ENCODE data around the gene PRKCQ.
"Not testable (repeated sequence)": the region's sequence is repeated elsewhere in the genome, so short reads cannot be mapped to it uniquely, and the experiment has no call there.

The PRKCQ gene

DNA sequence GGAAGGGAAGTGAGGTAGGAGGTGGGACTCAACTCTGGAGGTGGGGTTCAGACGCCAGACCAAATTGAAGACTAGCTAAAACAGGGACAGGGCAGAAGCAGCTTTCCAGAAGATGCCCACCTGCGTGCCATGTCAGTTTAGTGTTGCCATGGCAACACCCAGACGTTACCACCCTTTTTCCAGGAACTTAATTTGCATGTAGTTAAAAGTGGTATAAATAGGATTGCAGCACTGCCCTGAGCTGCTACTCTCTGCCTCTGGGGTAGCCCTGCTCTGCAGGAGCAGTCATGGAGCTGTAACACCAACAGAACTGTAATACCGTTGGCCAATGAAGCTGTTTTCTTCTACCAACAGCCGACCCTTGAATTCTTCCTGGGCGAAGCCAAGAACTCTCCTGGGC, 93.8 kb downstream of the PRKCQ start:
- FAIRE-seq: no peak

GRCh38 chr10:6482737-6483357, 97.2 kb downstream of the PRKCQ start:
- FAIRE-seq: no peak

DNA sequence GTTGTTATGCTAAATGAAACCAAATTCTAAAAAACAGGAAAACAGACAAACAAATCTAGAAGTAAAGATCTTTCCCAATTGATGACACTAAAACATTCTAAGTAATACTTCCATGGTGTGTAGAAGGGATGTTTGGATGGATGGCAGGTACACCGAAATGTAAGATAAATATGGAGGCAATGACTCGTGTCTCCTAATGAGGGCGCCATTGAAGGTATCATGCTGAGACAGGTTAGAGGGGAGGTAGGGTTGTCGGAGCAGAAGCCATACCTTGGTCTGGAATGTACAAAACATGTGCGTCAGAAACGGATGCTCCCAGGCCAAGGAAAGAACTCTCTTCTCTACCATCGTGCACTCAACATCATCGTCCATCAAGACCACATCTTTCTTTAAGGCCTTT, 101.4 kb downstream of the PRKCQ start:
- no peak for FAIRE-seq

DNA sequence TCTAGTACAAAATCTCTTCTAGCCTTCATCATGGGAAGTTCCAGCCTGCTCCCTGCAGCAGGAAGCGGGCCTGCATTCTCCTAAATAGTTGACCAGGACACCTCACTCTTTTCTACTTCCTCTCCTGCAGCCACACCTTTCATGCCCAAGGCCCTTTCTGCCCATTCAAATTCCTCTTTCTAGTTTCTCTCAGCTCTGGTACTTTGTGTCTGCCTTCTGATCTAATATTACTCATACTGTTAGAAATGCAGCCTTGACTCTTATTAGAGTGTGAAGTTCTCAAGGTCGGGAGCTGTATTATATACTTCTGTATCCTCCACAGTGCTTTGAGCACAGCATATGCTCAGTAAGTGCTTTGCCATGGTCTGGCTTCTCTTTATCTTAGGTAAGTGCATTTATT, 103.1 kb downstream of the PRKCQ start:
- FAIRE-seq: no peak

DNA sequence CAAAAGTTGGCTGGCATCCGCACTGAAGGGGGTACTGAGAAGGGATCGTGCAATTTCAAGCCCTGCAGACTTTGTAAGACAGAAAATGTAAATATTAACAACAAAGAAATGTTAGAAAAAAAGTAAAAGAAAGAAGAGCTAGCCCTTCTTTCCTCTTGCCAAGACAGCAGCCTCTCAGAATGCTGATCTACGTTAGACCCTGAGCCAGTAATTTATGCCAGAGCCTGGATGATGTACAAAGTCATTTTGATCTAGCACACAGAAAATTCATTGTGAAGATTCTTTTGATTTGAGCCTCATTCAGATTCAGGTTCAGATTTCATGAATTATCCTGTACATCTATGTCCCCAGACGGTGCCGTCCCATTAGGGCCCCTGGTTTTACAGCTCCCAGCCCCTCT, 105.2 kb downstream of the PRKCQ start:
- no peak for FAIRE-seq

DNA sequence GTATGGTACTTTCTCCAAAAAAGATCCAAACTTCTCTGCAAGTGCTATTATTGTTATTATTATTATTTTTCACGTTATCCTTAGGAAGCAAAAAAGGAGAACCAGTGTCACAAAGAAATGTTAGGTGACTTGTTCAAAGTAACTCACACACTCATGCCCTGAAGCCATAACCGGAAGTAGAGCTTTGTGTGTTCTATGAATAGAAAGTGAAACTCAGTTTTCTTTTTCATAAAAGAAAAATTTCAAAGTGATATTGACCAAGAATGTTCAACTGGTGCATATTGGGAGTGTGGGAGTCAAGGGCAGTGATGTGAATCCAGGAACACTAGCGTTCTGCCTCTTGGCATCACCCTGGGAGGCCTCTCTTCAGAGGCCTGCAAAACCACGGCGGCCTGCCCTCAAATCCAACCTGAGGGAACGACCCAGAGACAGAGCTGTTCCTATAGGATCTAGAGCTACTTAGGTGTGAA, 106.1 kb downstream of the PRKCQ start:
- FAIRE-seq: no peak

GRCh38 chr10:6473430-6473829, 106.6 kb downstream of the PRKCQ start:
- no peak for FAIRE-seq

GRCh38 chr10:6472710-6473005, 107.4 kb downstream of the PRKCQ start:
- FAIRE-seq: not testable (repeated sequence)

- FAIRE-seq: no peak
Observed at GRCh38 chr10:6470894-6471618, 109.0 kb downstream of the PRKCQ start.

- no peak for FAIRE-seq
Observed at GRCh38 chr10:6469661-6470060, 110.4 kb downstream of the PRKCQ start.

GRCh38 chr10:6465854-6466601, 114.0 kb downstream of the PRKCQ start:
- FAIRE-seq: no peak

- FAIRE-seq: no peak
Observed at GRCh38 chr10:6465437-6465836, 114.6 kb downstream of the PRKCQ start.

GRCh38 chr10:6464862-6465430, 115.1 kb downstream of the PRKCQ start:
- FAIRE-seq: no peak

GRCh38 chr10:6463366-6463765, 116.7 kb downstream of the PRKCQ start:
- FAIRE-seq: no peak

- FAIRE-seq: no peak
Observed at GRCh38 chr10:6461961-6462360, 118.1 kb downstream of the PRKCQ start.

- no peak for FAIRE-seq
Observed at GRCh38 chr10:6460861-6461409, 119.1 kb downstream of the PRKCQ start.

GRCh38 chr10:6458814-6459213, 121.3 kb downstream of the PRKCQ start:
- FAIRE-seq: no peak

GRCh38 chr10:6457376-6457775, 122.7 kb downstream of the PRKCQ start:
- FAIRE-seq: no peak

DNA sequence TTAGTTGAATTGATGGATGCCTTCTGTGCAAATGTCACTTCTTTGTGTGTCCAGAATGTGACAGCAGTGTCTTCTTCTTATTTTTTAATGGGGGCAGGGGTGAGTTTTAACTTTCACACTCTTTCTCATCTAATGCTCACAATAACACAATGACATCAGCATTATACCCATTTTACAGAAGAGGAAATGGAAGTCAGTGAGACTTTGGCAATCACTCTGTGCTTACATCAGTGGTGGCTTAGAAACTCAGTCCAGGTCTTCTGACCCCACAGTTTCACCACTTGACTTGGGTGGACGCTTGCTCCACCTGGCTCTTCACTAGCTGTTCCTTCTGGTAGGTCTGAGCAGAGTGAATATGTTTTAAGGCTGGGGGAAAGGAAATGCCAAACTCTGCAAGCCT, 124.0 kb downstream of the PRKCQ start:
- FAIRE-seq: no peak

- FAIRE-seq: no peak
Observed at GRCh38 chr10:6455592-6455991, 124.5 kb downstream of the PRKCQ start.

DNA sequence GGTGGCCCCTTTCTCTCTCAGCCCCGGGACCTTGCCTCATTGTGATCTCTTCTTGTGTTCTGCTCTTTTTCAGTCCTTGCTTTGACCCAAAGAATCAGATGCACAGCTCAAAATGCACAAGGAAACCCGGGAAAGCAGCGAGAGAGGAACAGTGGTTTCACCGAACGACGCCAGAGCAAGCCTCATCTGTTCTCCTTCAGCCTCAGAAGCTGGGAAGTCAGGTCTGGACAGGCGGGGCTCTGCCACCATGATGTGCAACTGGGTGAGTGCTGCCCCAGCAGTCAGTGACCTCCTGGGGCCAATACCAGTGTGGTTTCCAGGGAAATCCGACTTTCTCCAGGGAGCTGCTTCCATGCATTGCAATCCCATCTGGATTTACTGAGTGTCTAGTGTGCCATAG, 133.4 kb downstream of the PRKCQ start:
- no peak for FAIRE-seq

GRCh38 chr10:6445671-6446316, 134.3 kb downstream of the PRKCQ start:
- FAIRE-seq: no peak

GRCh38 chr10:6439875-6440274, 140.2 kb downstream of the PRKCQ start:
- not testable (repeated sequence) for FAIRE-seq
